B cell (primary cell): ENCODE data around the gene CENPP. TPM values are rescaled to one million over a fixed set of nuclear protein-coding genes. Genes with fewer than 3 reads are reported as not detected.

Experiments used
- ATAC-seq: fragments of 200-7000 bp; cut with Tn5 transposase; one replicate; pipeline ENCODE4 v1.10.0; 2021; ENCODE audit warnings: low read depth, mild to moderate bottlenecking, moderate number of reproducible peaks, moderate library complexity
- CTCF ChIA-PET: fragments of 350-600 bp; sonication (Branson Sonifier 250); formaldehyde crosslinking; loops from one replicate; lab custom pipeline; 2021; ENCODE audit warnings: antibody characterized with exemption, inconsistent platforms; lab: Charles Lee
- POLR2A ChIA-PET: fragments of 350-600 bp; sonication (Branson Sonifier 250); formaldehyde crosslinking; loops from one replicate; lab custom pipeline; 2021; ENCODE audit warnings: antibody characterized with exemption; lab: Charles Lee
- DNase-seq: peaks from one replicate; pipeline ENCODE4 v3.0.0; 2013
- H2AFZ ChIP-seq: 2 replicates; pipeline ENCODE4 v1.6.1; 2012; ENCODE audit warnings: mild to moderate bottlenecking, low read depth, low read length; ENCODE audit not compliant: insufficient read depth, poor library complexity, severe bottlenecking
- H3K27ac ChIP-seq, 2 donors: 1 replicate in 1 of 2; 2 replicates in 1 of 2; pipeline ENCODE4 v1.5.1; 2012 to 2013; ENCODE audit warnings: low read length in 2 of 2, mild to moderate bottlenecking in 2 of 2, moderate library complexity in 1 of 2
- H3K27me3 ChIP-seq, 4 experiments: fragments of 200-600 bp in 1 of 4; sonication (generic) in 1 of 4; replicated peaks in 1 of 4; 1 replicate in 2 of 4; 2 replicates in 2 of 4; pipeline versions ENCODE4 v1.6.1 to v1.7.0; 2013 to 2016; ENCODE audit warnings: low read length in 3 of 4, mild to moderate bottlenecking in 2 of 4, mixed read lengths in 1 of 4, moderate library complexity in 1 of 4; ENCODE audit not compliant: insufficient read depth in 4 of 4, control insufficient read depth in 3 of 4; ENCODE audit errors: control extremely low read depth in 1 of 4
- H3K36me3 ChIP-seq, 2 experiments: replicated peaks in 1 of 2; 1 replicate in 1 of 2; 2 replicates in 1 of 2; pipeline versions ENCODE4 v1.6.1 to v1.7.1; 2013; ENCODE audit warnings: low read length in 1 of 2; ENCODE audit not compliant: insufficient read depth in 2 of 2, control insufficient read depth in 1 of 2; ENCODE audit errors: control extremely low read depth in 1 of 2, extremely low read depth in 1 of 2
- H3K4me1 ChIP-seq, 2 donors: fragments of 200-600 bp in 1 of 2; sonication (generic) in 1 of 2; 1 replicate in 1 of 2; 2 replicates in 1 of 2; pipeline versions ENCODE4 v1.5.1 to v1.6.1; 2013 to 2017; ENCODE audit warnings: low read length in 2 of 2; ENCODE audit not compliant: control insufficient read depth in 2 of 2, insufficient read depth in 2 of 2
- H3K4me2 ChIP-seq: replicated peaks from 2 replicates; pipeline ENCODE3; 2012; ENCODE audit warnings: mild to moderate bottlenecking, low read depth, low read length; ENCODE audit not compliant: poor library complexity, severe bottlenecking
- H3K4me3 ChIP-seq, 5 experiments: fragments of 200-600 bp in 1 of 5; sonication (generic) in 1 of 5; 1 replicate in 3 of 5; 2 replicates in 2 of 5; pipeline versions ENCODE4 v1.5.1 to v1.7.0; 2011 to 2016; ENCODE audit warnings: low read length in 4 of 5, mild to moderate bottlenecking in 4 of 5, low read depth in 2 of 5, control low read depth in 1 of 5, moderate library complexity in 1 of 5; ENCODE audit not compliant: insufficient read depth in 1 of 5; ENCODE audit errors: control extremely low read depth in 1 of 5, extremely low read depth in 1 of 5
- H3K79me2 ChIP-seq: fragments of 200-600 bp; sonication (generic); one replicate; pipeline ENCODE4 v1.6.0; 2016; ENCODE audit warnings: low read length; ENCODE audit not compliant: control insufficient read depth, insufficient read depth
- H3K9ac ChIP-seq: fragments of 200-600 bp; sonication (generic); 2 replicates; pipeline ENCODE4 v1.6.1; 2017; ENCODE audit warnings: mild to moderate bottlenecking, low read length, moderate library complexity
- H3K9me3 ChIP-seq, 3 donors: one replicate each; pipeline versions ENCODE4 v1.6.1 to v1.7.1; 2013; ENCODE audit warnings: low read length in 2 of 3; ENCODE audit not compliant: control insufficient read depth in 2 of 3, insufficient read depth in 1 of 3; ENCODE audit errors: control extremely low read depth in 1 of 3
- H4K20me1 ChIP-seq: 2 replicates; pipeline ENCODE4 v1.6.0; 2012; ENCODE audit warnings: mild to moderate bottlenecking, low read length; ENCODE audit not compliant: insufficient read depth, control insufficient read depth, poor library complexity, severe bottlenecking
- H3K27ac Mint-ChIP-seq: one replicate; pipeline ENCODE4 v1.8.0; 2021; ENCODE audit warnings: mixed read lengths
- H3K27me3 Mint-ChIP-seq: one replicate; pipeline ENCODE4 v1.8.0; 2021; ENCODE audit warnings: mixed read lengths
- H3K4me1 Mint-ChIP-seq: one replicate; pipeline ENCODE4 v1.8.0; 2021; ENCODE audit warnings: mixed read lengths
- H3K4me3 Mint-ChIP-seq: one replicate; pipeline ENCODE4 v1.8.0; 2021; ENCODE audit warnings: mixed read lengths
- H3K9me3 Mint-ChIP-seq: one replicate; pipeline ENCODE4 v1.8.0; 2022; ENCODE audit warnings: mixed read lengths; ENCODE audit not compliant: insufficient read depth
- CTCF ChIP-seq: fragments of 200-600 bp; IDR thresholded peaks from one replicate; pipeline ENCODE4 v1.8.0; 2022; ENCODE audit warnings: antibody characterized with exemption, mild to moderate bottlenecking
- EZH2 ChIP-seq: IDR thresholded peaks from 2 replicates; pipeline ENCODE4 v1.6.1; 2012; ENCODE audit warnings: borderline replicate concordance, low read depth, mild to moderate bottlenecking, moderate library complexity, low read length; ENCODE audit not compliant: insufficient read depth, poor library complexity, severe bottlenecking
- WGBS: methylation state at CpG from one replicate; pipeline ENCODE4 v1.1.5; 2013; ENCODE audit warnings: missing lambda C conversion rate; ENCODE audit not compliant: insufficient coverage; 5-methylcytosine and 5-hydroxymethylcytosine counted together
- intact Hi-C: fragments of 100-400 bp; cut with micrococcal nuclease; formaldehyde crosslinking; loops from one replicate; pipeline ENCODE4 v1.10.0; 2022
- polyA plus RNA-seq: library from polyadenylated mRNA; depleted of rRNA; stranded (reverse); fragments of >200 nt; gene quantifications from 2 replicates; pipeline ENCODE4 v1.2.3, GENCODE V29; 2012
- total RNA-seq, 2 donors: library from RNA; stranded (reverse); fragments of 120-200 nt in 1 of 2; gene quantifications; 1 replicate in 1 of 2; 2 replicates in 1 of 2; pipeline versions ENCODE4 v1.2.3 to v1.2.4, GENCODE V29; 2013 to 2022

The CENPP gene
- total and polyA plus RNA-seq, 2 donors (not counting 1 experiment from before 2014, with no cell fraction given): 1.4 to 6.2 TPM

- no peaks in the 10 kb centered on the region for H3K9me3 ChIP-seq
- Mint-ChIP-seq H3K4me3 (no peak overlapping the region), H3K27ac (peak overlapping the region; percentile 46), H3K4me1 (no peaks in the 10 kb centered on the region), H3K9me3 (no peaks in the 10 kb centered on the region), H3K27me3 (no peaks in the 10 kb centered on the region)
- peaks cover 7 to 85% of the 10 kb centered on the region in 2 experiments for H3K36me3 ChIP-seq
- ChIA-PET CTCF (no interaction called here), POLR2A (no interaction called here)
- TF ChIP-seq EZH2: no peak
- TF ChIP-seq CTCF: no peak
- H3K9ac ChIP-seq: no peak overlapping the region
- no peak overlapping the region for H3K4me2 ChIP-seq
- H3K27me3 ChIP-seq: no peaks in the 10 kb centered on the region
- intact Hi-C loops: no loop called here
- H3K4me3 ChIP-seq: no peak overlapping the region
- no peaks in the 10 kb centered on the region for H4K20me1 ChIP-seq
- H3K79me2 ChIP-seq: no peaks in the 10 kb centered on the region
- no peak overlapping the region for H2AFZ ChIP-seq
- H3K4me1 ChIP-seq: no peaks in the 10 kb centered on the region
- WGBS: 24% methylated on average over 4 of the region's 11 CpGs
- no peak for DNase-seq
- no peak for ATAC-seq
- H3K27ac ChIP-seq: no peak overlapping the region
Observed at GRCh38 chr9:92276331-92277032, 49.3 kb upstream of the CENPP start.

- H3K36me3 ChIP-seq: peaks cover 6 to 89% of the 10 kb centered on the region in 2 experiments
- ChIA-PET POLR2A (no interaction called here), CTCF (interaction anchor here (2.2 kb wide), 1 partner anchor 55 kb away, joined by 4 read pairs; no protein-coding TSS in a partner anchor)
- Mint-ChIP-seq H3K9me3 (no peaks in the 10 kb centered on the region), H3K4me3 (no peak overlapping the region), H3K27me3 (no peaks in the 10 kb centered on the region), H3K4me1 (no peaks in the 10 kb centered on the region), H3K27ac (no peak overlapping the region)
- no peak overlapping the region for H3K4me2 ChIP-seq
- H3K4me1 ChIP-seq: no peaks in the 10 kb centered on the region
- intact Hi-C loops: no loop called here
- H3K9me3 ChIP-seq: no peaks in the 10 kb centered on the region
- no peak overlapping the region for H3K27ac ChIP-seq
- DNase-seq: no peak
- ATAC-seq: no peak
- no peak overlapping the region for H2AFZ ChIP-seq
- H3K4me3 ChIP-seq: no peak overlapping the region
- no CpG with 5 or more reads among the region's 2 CpGs for WGBS
- no peaks in the 10 kb centered on the region for H3K27me3 ChIP-seq
- H3K9ac ChIP-seq: no peak overlapping the region
- no peak for TF ChIP-seq EZH2
- TF ChIP-seq CTCF: no peak
- H4K20me1 ChIP-seq: no peaks in the 10 kb centered on the region
- H3K79me2 ChIP-seq: peaks cover 2% of the 10 kb centered on the region
Observed at GRCh38 chr9:92278110-92278509, 47.6 kb upstream of the CENPP start.
